GM12878 (cell line): ENCODE data around the gene NINL. TPM values are rescaled to one million over a fixed set of nuclear protein-coding genes. Genes with fewer than 3 reads are reported as not detected.

Experiments
- ATAC-seq: fragments of 200-7000 bp; cut with Tn5 transposase; 3 replicates; pipeline ENCODE4 v1.9.1; 2020; ENCODE audit warnings: mild to moderate bottlenecking, moderate library complexity
- BruUV-seq: library from RNA; stranded (reverse); fragments of 400-500 nt; replicated peaks from 2 replicates; lab custom pipeline; 2021; lab: Mats Ljungman, UMichigan
- CTCF ChIA-PET: fragments of 300-600 bp; sonication (Branson Sonifier 250); formaldehyde crosslinking; extraction: SDS; loops from one replicate; lab custom pipeline; 2021; ENCODE audit warnings: inconsistent platforms; lab: Yijun Ruan, JAX
- POLR2A ChIA-PET: fragments of 350-600 bp; formaldehyde crosslinking; extraction: SDS; loops from one replicate; lab custom pipeline; 2021; ENCODE audit warnings: inconsistent platforms; lab: Charles Lee
- RAD21 ChIA-PET: fragments of 300-600 bp; sonication (Branson Sonifier 250); formaldehyde crosslinking; loops from one replicate; lab custom pipeline; 2023; ENCODE audit warnings: antibody characterized with exemption; ENCODE audit not compliant: unreplicated experiment; lab: Charles Lee
- SMC1A ChIA-PET: fragments of 300-600 bp; sonication (Branson Sonifier 250); formaldehyde crosslinking; loops from one replicate; lab custom pipeline; 2023; ENCODE audit not compliant: unreplicated experiment, uncharacterized antibody; lab: Charles Lee
- DNase-seq: peaks from one replicate; pipeline ENCODE4 v3.0.0-alpha.2; 2011; ENCODE audit warnings: low read depth, low spot score
- FAIRE-seq: peaks from 3 replicates; lab custom pipeline; 2011; peaks lifted over from hg19 to GRCh38; lab: Jason Lieb, UNC
- H2AFZ ChIP-seq: 2 replicates; pipeline ENCODE4 v1.6.0; 2011; ENCODE audit warnings: low read depth, low read length, control low read depth; ENCODE audit not compliant: control insufficient read depth
- H3K27ac ChIP-seq: 2 replicates; pipeline ENCODE4 v1.5.1; 2011; ENCODE audit warnings: control low read depth; ENCODE audit not compliant: control insufficient read depth, insufficient read depth
- H3K27me3 ChIP-seq, 2 experiments: replicated peaks in 1 of 2; 2 replicates each; pipeline versions ENCODE4 v1.6.0 to v1.6.1; 2011; ENCODE audit warnings: low read length in 1 of 2; ENCODE audit not compliant: control insufficient read depth in 2 of 2, insufficient read depth in 2 of 2
- H3K36me3 ChIP-seq, 2 experiments: 2 replicates each; pipeline ENCODE4 v1.5.1; 2011; ENCODE audit warnings: low read length in 1 of 2; ENCODE audit not compliant: control insufficient read depth in 2 of 2, insufficient read depth in 2 of 2
- H3K4me1 ChIP-seq: 2 replicates; pipeline ENCODE4 v1.6.1; 2011; ENCODE audit warnings: mild to moderate bottlenecking, low read length, moderate library complexity, mixed read lengths; ENCODE audit not compliant: control insufficient read depth, insufficient read depth
- H3K4me2 ChIP-seq: 2 replicates; pipeline ENCODE4 v1.6.0; 2011; ENCODE audit warnings: control low read depth; ENCODE audit not compliant: control insufficient read depth, insufficient read depth
- H3K4me3 ChIP-seq: fragments of 200-600 bp; sonication (generic); 2 replicates; pipeline ENCODE4 v1.5.1; 2016
- H3K79me2 ChIP-seq: 2 replicates; pipeline ENCODE4 v1.6.0; 2011; ENCODE audit warnings: low read length; ENCODE audit not compliant: control insufficient read depth, insufficient read depth
- H3K9ac ChIP-seq: 2 replicates; pipeline ENCODE4 v1.8.0; 2011; ENCODE audit warnings: low read length, control low read depth, mixed read lengths; ENCODE audit not compliant: control insufficient read depth, insufficient read depth
- H3K9me3 ChIP-seq: replicated peaks from 3 replicates; pipeline ENCODE4 v1.5.1; 2011; ENCODE audit warnings: mild to moderate bottlenecking, low read length; ENCODE audit not compliant: control insufficient read depth, insufficient read depth
- H4K20me1 ChIP-seq: 2 replicates; pipeline ENCODE4 v1.6.0; 2011; ENCODE audit not compliant: control insufficient read depth, insufficient read depth
- BRCA1 ChIP-seq: IDR thresholded peaks from 2 replicates; pipeline ENCODE4 v1.6.1; 2011; ENCODE audit warnings: low read depth, low read length, improper control_type of control experiment
- LARP7 ChIP-seq: fragments of 450-650 bp; IDR thresholded peaks from 2 replicates; pipeline ENCODE4 v1.6.1; 2017; ENCODE audit warnings: mild to moderate bottlenecking
- MYB ChIP-seq: fragments of 150-350 bp; IDR thresholded peaks from 2 replicates; pipeline ENCODE4 v1.6.1; 2014; ENCODE audit warnings: mild to moderate bottlenecking, low read depth, low read length, borderline replicate concordance
- SREBF2 ChIP-seq: IDR thresholded peaks from 2 replicates; pipeline ENCODE4 v1.6.1; 2012; ENCODE audit warnings: mild to moderate bottlenecking, low read length
- WGBS: methylation state at CpG from one replicate; pipeline ENCODE4 v1.1.6; 2016; ENCODE audit warnings: low lambda C conversion rate; ENCODE audit not compliant: insufficient replicate concordance, insufficient coverage; ENCODE audit errors: missing lambda C conversion rate; 5-methylcytosine and 5-hydroxymethylcytosine counted together
- in situ Hi-C: fragments of 300-500 bp; cut with MboI; formaldehyde crosslinking; loops from 9 replicates; pipeline ENCODE4 v1.14.3; 2018; ENCODE audit warnings: mixed read lengths
- intact Hi-C: fragments of 100-400 bp; cut with micrococcal nuclease; formaldehyde crosslinking; loops from one replicate; pipeline ENCODE4 v1.14.2; 2022; ENCODE audit not compliant: unreplicated experiment
- polyA plus RNA-seq, 11 experiments: library from polyadenylated mRNA; depleted of rRNA in 4 of 11; unstranded in 6 of 11; stranded (reverse) in 5 of 11; fragments of >200 nt; fragmentation: Nextera tagmentation in 4 of 11; fragmentation: Illumina TruSeq in 1 of 11; extraction: Ambion mirVana in 4 of 11; extraction: Trizol in 1 of 11; gene quantifications; 1 replicate in 1 of 11; 2 replicates in 10 of 11; pipeline versions ENCODE4 v1.2.1 to v1.2.3, GENCODE V29; 2011 to 2016; ENCODE audit warnings: inconsistent platforms in 2 of 11, missing spikeins in 2 of 11, low read depth in 1 of 11
- total RNA-seq, 4 experiments: library from RNA; depleted of rRNA in 3 of 4; stranded (reverse); fragments of >200 nt in 3 of 4; fragmentation: Illumina TruSeq in 1 of 4; extraction: Trizol in 1 of 4; gene quantifications; 2 replicates each; pipeline versions ENCODE4 v1.2.1 to v1.2.3, GENCODE V29; 2013 to 2021
- TF ChIP-seq, protein P1 (sequence below): fragments of 150-350 bp; IDR thresholded peaks from 2 replicates; pipeline ENCODE4 v1.6.1; 2014; ENCODE audit warnings: mild to moderate bottlenecking, low read depth, low read length
- TF ChIP-seq, protein P2 (sequence below): IDR thresholded peaks from 2 replicates; pipeline ENCODE4 v1.6.1; 2012; ENCODE audit warnings: low read depth, low read length, improper control_type of control experiment
- TF ChIP-seq, protein P3 (sequence below): IDR thresholded peaks from 2 replicates; pipeline ENCODE4 v1.6.1; 2011; ENCODE audit warnings: mild to moderate bottlenecking, low read depth, low read length, moderate library complexity; ENCODE audit not compliant: insufficient replicate concordance
- TF ChIP-seq, protein P4 (sequence below): IDR thresholded peaks from 2 replicates; pipeline ENCODE4 v1.6.1; 2012; ENCODE audit warnings: low read length, inconsistent platforms

NINL gene
- total and polyA plus RNA-seq, 10 of the 15 experiments (the other 5 are each of a cell fraction or from before 2014, with no cell fraction given) = 0.04 to 0.77 (median 0.23) TPM; not detected in 1

DNA sequence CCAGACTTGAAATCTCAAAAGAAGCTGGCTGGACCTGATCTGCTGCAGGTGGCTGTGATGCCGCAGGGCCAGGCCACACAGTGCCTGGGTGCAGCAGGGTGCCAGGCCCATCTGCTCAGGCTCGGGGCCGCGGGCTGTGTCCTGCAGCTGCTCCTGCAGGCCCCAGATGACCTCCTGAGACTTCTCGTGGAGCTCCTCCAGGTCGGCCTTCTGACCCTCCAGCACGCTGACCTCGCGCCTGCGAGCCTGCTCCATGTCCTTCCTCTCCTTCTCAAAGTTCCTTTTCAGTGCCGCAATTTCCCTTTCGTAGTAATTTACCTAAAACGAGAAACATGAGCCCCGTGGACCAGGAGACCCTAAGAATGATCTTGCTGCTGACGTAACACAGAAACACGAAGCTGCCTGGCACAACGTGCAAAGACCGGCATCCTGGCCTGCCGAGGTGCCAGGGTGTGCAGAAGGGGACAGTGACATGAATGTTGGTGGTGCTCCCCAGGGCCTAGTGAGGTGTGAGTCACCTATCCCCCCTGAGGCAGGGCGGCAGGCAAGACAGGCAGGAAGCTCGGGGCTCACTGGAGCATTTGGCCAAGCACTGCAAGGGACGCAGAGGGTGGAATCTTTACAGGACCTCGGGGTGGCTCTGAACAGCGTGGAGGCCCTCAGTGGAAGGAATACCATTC is 106.3 kb downstream of the NINL start:
- ATAC-seq = no peak
- no peak for DNase-seq
- ChIA-PET RAD21 (interaction anchor here (0.6 kb wide), 1 partner anchor 153 kb away, joined by 3 read pairs; no protein-coding TSS in a partner anchor), CTCF (no interaction called here), SMC1A (no interaction called here), POLR2A (no interaction called here)
- Histone ChIP-seq H3K36me3 (no peaks in the 10 kb centered on the region), H3K4me3 (no peak overlapping the region), H3K9ac (no peak overlapping the region), H3K27me3 (no peaks in the 10 kb centered on the region; a peak in 1 of 4 replicates), H3K4me2 (no peak overlapping the region), H4K20me1 (no peaks in the 10 kb centered on the region), H3K4me1 (no peaks in the 10 kb centered on the region), H2AFZ (no peak overlapping the region), H3K27ac (no peak overlapping the region), H3K79me2 (no peaks in the 10 kb centered on the region), H3K9me3 (no peaks in the 10 kb centered on the region)
- intact Hi-C loops (no loop called here), in situ Hi-C loops (no loop called here)
- WGBS = 45% methylated on average over 22 of the region's 24 CpGs
- TF ChIP-seq LARP7 = no peak
- TF ChIP-seq, protein P1, sequence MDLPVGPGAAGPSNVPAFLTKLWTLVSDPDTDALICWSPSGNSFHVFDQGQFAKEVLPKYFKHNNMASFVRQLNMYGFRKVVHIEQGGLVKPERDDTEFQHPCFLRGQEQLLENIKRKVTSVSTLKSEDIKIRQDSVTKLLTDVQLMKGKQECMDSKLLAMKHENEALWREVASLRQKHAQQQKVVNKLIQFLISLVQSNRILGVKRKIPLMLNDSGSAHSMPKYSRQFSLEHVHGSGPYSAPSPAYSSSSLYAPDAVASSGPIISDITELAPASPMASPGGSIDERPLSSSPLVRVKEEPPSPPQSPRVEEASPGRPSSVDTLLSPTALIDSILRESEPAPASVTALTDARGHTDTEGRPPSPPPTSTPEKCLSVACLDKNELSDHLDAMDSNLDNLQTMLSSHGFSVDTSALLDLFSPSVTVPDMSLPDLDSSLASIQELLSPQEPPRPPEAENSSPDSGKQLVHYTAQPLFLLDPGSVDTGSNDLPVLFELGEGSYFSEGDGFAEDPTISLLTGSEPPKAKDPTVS = no peak
- TF ChIP-seq, protein P2, sequence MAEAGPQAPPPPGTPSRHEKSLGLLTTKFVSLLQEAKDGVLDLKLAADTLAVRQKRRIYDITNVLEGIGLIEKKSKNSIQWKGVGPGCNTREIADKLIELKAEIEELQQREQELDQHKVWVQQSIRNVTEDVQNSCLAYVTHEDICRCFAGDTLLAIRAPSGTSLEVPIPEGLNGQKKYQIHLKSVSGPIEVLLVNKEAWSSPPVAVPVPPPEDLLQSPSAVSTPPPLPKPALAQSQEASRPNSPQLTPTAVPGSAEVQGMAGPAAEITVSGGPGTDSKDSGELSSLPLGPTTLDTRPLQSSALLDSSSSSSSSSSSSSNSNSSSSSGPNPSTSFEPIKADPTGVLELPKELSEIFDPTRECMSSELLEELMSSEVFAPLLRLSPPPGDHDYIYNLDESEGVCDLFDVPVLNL = no peak
- TF ChIP-seq, protein P3, sequence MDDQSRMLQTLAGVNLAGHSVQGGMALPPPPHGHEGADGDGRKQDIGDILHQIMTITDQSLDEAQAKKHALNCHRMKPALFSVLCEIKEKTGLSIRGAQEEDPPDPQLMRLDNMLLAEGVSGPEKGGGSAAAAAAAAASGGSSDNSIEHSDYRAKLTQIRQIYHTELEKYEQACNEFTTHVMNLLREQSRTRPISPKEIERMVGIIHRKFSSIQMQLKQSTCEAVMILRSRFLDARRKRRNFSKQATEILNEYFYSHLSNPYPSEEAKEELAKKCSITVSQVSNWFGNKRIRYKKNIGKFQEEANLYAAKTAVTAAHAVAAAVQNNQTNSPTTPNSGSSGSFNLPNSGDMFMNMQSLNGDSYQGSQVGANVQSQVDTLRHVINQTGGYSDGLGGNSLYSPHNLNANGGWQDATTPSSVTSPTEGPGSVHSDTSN = no peak
- no peak for TF ChIP-seq MYB
- TF ChIP-seq, protein P4, sequence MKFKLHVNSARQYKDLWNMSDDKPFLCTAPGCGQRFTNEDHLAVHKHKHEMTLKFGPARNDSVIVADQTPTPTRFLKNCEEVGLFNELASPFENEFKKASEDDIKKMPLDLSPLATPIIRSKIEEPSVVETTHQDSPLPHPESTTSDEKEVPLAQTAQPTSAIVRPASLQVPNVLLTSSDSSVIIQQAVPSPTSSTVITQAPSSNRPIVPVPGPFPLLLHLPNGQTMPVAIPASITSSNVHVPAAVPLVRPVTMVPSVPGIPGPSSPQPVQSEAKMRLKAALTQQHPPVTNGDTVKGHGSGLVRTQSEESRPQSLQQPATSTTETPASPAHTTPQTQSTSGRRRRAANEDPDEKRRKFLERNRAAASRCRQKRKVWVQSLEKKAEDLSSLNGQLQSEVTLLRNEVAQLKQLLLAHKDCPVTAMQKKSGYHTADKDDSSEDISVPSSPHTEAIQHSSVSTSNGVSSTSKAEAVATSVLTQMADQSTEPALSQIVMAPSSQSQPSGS = no peak
- TF ChIP-seq SREBF2 = no peak
- no peak for TF ChIP-seq BRCA1
- FAIRE-seq = no peak
- no TSS peak for BruUV-seq
